ENCODE measurements around the gene HNRNPA2B1. TPM values are rescaled to one million over a fixed set of nuclear protein-coding genes. Genes with fewer than 3 reads are reported as not detected.

The HNRNPA2B1 gene
- total and polyA plus RNA-seq, 2 of the 8 experiments (the other 6 are each of a cell fraction or from before 2014, with no cell fraction given): 276 to 1,255 TPM

DNA sequence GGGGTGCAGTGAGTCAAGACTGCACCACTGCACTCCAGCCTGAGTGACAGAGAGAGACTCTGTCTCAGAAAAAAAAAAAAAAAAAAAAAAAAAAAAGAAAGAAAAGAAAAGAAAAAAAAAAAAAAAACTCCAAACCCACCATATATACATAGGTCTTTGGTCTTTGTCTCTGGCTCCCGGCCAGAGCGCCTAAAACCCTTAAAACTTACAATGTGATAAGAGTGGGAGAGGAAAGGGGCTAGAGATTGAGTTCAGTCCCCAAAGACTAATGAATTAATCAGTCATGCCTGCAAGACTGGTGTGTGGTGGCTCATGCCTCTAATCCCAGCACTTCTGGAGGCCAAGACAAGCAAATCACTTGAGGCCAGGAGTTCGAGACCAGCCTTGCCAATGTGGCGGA lies 55.3 kb downstream of the HNRNPA2B1 start:
- no peak overlapping the region for H3K4me2 ChIP-seq (ENCODE audit: insufficient read depth in 1 of 2, low read depth in 2 of 2, low read length in 2 of 2)
- no peak overlapping the region for H2AFZ ChIP-seq (ENCODE audit: low read length)
- H4K91ac ChIP-seq (replicated peaks; ENCODE audit: insufficient read length, low read length): no peak overlapping the region
- H3K27me3 ChIP-seq (replicated peaks in 1 of 4; ENCODE audit: control insufficient read depth in 3 of 4, extremely low read depth in 1 of 4, insufficient read depth in 3 of 4, low read length in 3 of 4): no peaks in the 10 kb centered on the region
- no peak overlapping the region for H2BK20ac ChIP-seq (ENCODE audit: low read length)
- TF ChIP-seq, protein P1, sequence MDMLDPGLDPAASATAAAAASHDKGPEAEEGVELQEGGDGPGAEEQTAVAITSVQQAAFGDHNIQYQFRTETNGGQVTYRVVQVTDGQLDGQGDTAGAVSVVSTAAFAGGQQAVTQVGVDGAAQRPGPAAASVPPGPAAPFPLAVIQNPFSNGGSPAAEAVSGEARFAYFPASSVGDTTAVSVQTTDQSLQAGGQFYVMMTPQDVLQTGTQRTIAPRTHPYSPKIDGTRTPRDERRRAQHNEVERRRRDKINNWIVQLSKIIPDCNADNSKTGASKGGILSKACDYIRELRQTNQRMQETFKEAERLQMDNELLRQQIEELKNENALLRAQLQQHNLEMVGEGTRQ (IDR thresholded peaks at IDR 0.05; ENCODE audit: low read length): no peak
- TF ChIP-seq KDM1A (IDR thresholded peaks at IDR 0.05; ENCODE audit: borderline replicate concordance, low read length) (no peak), NANOG (IDR thresholded peaks at IDR 0.05; ENCODE audit: insufficient read depth, low read depth, low read length, poor library complexity, severe bottlenecking) (no peak), TEAD4 (IDR thresholded peaks at IDR 0.05; ENCODE audit: low read depth, low read length) (no peak), SP1 (IDR thresholded peaks at IDR 0.05; ENCODE audit: low read depth, low read length) (no peak), SIN3A (conservative IDR thresholded peaks at IDR 0.05 in 1 of 2, IDR thresholded peaks at IDR 0.05 in 1 of 2; ENCODE audit: low read depth in 1 of 2, low read length in 2 of 2) (no peak), RAD21 (IDR thresholded peaks at IDR 0.05 in 1 of 2, conservative IDR thresholded peaks at IDR 0.05 in 1 of 2; ENCODE audit: low read depth in 2 of 2, low read length in 2 of 2) (no peak), CBX5 (IDR thresholded peaks at IDR 0.05; ENCODE audit: low read depth, low read length) (no peak), PHF8 (conservative IDR thresholded peaks at IDR 0.05; ENCODE audit: low read depth, low read length) (no peak), RFX5 (IDR thresholded peaks at IDR 0.05; ENCODE audit: borderline replicate concordance, low read depth, low read length) (no peak)
- FAIRE-seq: no peak
- no peak overlapping the region for H3K4me3 ChIP-seq (ENCODE audit: extremely low read depth in 1 of 4, insufficient read depth in 2 of 4, low read depth in 3 of 4, low read length in 4 of 4)
- no peak overlapping the region for H4K8ac ChIP-seq (ENCODE audit: extremely low read depth, insufficient read depth, low read length)
- no peak overlapping the region for H3K4ac ChIP-seq (replicated peaks; ENCODE audit: insufficient read length, low read depth, low read length)
- ChIA-PET CTCF (ENCODE audit: partially characterized antibody) (interaction anchor here (0.7 kb wide), 1 partner anchor 85 kb away, joined by 3 read pairs; no protein-coding TSS in a partner anchor), POLR2A (ENCODE audit: partially characterized antibody) (no interaction called here)
- H3K4me1 ChIP-seq (replicated peaks in 1 of 4; ENCODE audit: control insufficient read depth in 3 of 4, insufficient read depth in 4 of 4, low read length in 3 of 4): no peaks in the 10 kb centered on the region
- no peak for DNase-seq (ENCODE audit: low read depth in 1 of 2, low spot score in 2 of 2)
- no peak overlapping the region for H2BK120ac ChIP-seq (replicated peaks; ENCODE audit: low read depth, low read length)
- H2BK12ac ChIP-seq (ENCODE audit: low read depth, low read length): no peak overlapping the region
- no peaks in the 10 kb centered on the region for H3K79me2 ChIP-seq (ENCODE audit: control insufficient read depth in 1 of 2, insufficient read depth in 2 of 2, low read length in 2 of 2)
- H2AK5ac ChIP-seq (ENCODE audit: low read depth, low read length): no peak overlapping the region
- H4K20me1 ChIP-seq (replicated peaks in 1 of 2; ENCODE audit: control insufficient read depth in 1 of 2, insufficient read depth in 2 of 2, low read length in 2 of 2): no peaks in the 10 kb centered on the region
- no peak overlapping the region for H2BK15ac ChIP-seq (ENCODE audit: low read length)
- H3K14ac ChIP-seq (ENCODE audit: insufficient read length): no peak overlapping the region
- peaks cover 7 to 13% of the 10 kb centered on the region in 2 experiments; a peak in 2 of 4 replicates for H3K9me3 ChIP-seq (ENCODE audit: insufficient read depth in 2 of 2, low read depth in 1 of 2, low read length in 1 of 2)
- H3K18ac ChIP-seq (ENCODE audit: extremely low read depth, low read length): no peak overlapping the region
- no peaks in the 10 kb centered on the region for H3K36me3 ChIP-seq (ENCODE audit: control insufficient read depth in 2 of 4, insufficient read depth in 4 of 4, low read length in 3 of 4)
- WGBS, 2 experiments (ENCODE audit: extremely low coverage in 1 of 2, insufficient coverage in 1 of 2, insufficient read length in 1 of 2, insufficient replicate concordance in 2 of 2, low coverage in 1 of 2, low lambda C conversion rate in 2 of 2, missing lambda C conversion rate in 1 of 2): 100% methylated on average over 3 of the region's 4 CpGs; no CpG with 5 or more reads in 1 of the 2 experiments
- no peak overlapping the region for H2BK5ac ChIP-seq (ENCODE audit: low read depth, low read length)
- H3K9ac ChIP-seq (replicated peaks in 1 of 4; ENCODE audit: extremely low read depth in 1 of 4, low read depth in 3 of 4, low read length in 3 of 4): no peak overlapping the region
- H3K79me1 ChIP-seq (ENCODE audit: low read depth, low read length): no peaks in the 10 kb centered on the region
- no peak overlapping the region for H3K23ac ChIP-seq (ENCODE audit: insufficient read length)
- H3K23me2 ChIP-seq (ENCODE audit: low read depth, low read length): no peaks in the 10 kb centered on the region
- H4K5ac ChIP-seq (ENCODE audit: insufficient read length, low read depth, low read length): no peak overlapping the region
- H3K56ac ChIP-seq (replicated peaks; ENCODE audit: insufficient read length, low read depth, low read length): no peak overlapping the region
- H3K27ac ChIP-seq (ENCODE audit: low read depth, low read length): no peak overlapping the region

Measured in H1 (cell line).